A673 (cell line): ENCODE measurements around the gene LCK. TPM values are rescaled to one million over a fixed set of nuclear protein-coding genes. Genes with fewer than 3 reads are reported as not detected.

Source experiments
- BruUV-seq: library from RNA; stranded (reverse); fragments of 400-500 nt; replicated peaks from 2 replicates; lab custom pipeline; 2021; lab: Mats Ljungman, UMichigan
- CTCF ChIA-PET: fragments of 300-600 bp; sonication (Branson Sonifier 250); formaldehyde crosslinking; loops from one replicate; lab custom pipeline; 2022; ENCODE audit warnings: antibody characterized with exemption; lab: Charles Lee
- POLR2A ChIA-PET: fragments of 300-600 bp; sonication (Branson Sonifier 250); formaldehyde crosslinking; loops from one replicate; lab custom pipeline; 2022; ENCODE audit warnings: antibody characterized with exemption; ENCODE audit not compliant: low non-redundant PET; lab: Charles Lee
- DNase-seq: peaks from one replicate; pipeline ENCODE4 v3.0.0-alpha.2; 2015; ENCODE audit warnings: low spot score
- H3K27ac ChIP-seq: fragments of 200-600 bp; sonication (generic); 2 replicates; pipeline ENCODE4 v1.5.1; 2016; ENCODE audit warnings: mixed run types, low read depth, mild to moderate bottlenecking, mixed read lengths, antibody characterized with exemption, low read length; ENCODE audit not compliant: poor library complexity, severe bottlenecking
- H3K27me3 ChIP-seq: fragments of 200-600 bp; sonication (generic); replicated peaks from 2 replicates; pipeline ENCODE4 v1.6.1; 2017; ENCODE audit warnings: mixed run types, low read depth, mild to moderate bottlenecking, mixed read lengths, antibody characterized with exemption, low read length; ENCODE audit not compliant: insufficient read depth, poor library complexity
- H3K36me3 ChIP-seq: fragments of 200-600 bp; sonication (generic); 2 replicates; pipeline ENCODE4 v1.6.1; 2016; ENCODE audit warnings: mixed run types, mild to moderate bottlenecking, mixed read lengths, antibody characterized with exemption, low read length; ENCODE audit not compliant: insufficient read depth, poor library complexity, severe bottlenecking
- H3K4me1 ChIP-seq: fragments of 200-600 bp; sonication (generic); 2 replicates; pipeline ENCODE4 v1.6.1; 2017; ENCODE audit warnings: mixed run types, mild to moderate bottlenecking, mixed read lengths, antibody characterized with exemption, low read length; ENCODE audit not compliant: insufficient read depth, poor library complexity, severe bottlenecking
- H3K4me3 ChIP-seq: fragments of 200-600 bp; sonication (generic); 2 replicates; pipeline ENCODE4 v1.5.1; 2016; ENCODE audit warnings: low read depth, mixed run types, mild to moderate bottlenecking, mixed read lengths, low read length; ENCODE audit not compliant: poor library complexity, severe bottlenecking
- H3K9me3 ChIP-seq: fragments of 200-600 bp; sonication (generic); 2 replicates; pipeline ENCODE4 v1.6.1; 2016; ENCODE audit warnings: mixed run types, low read depth, mild to moderate bottlenecking, mixed read lengths, antibody characterized with exemption, low read length; ENCODE audit not compliant: poor library complexity, severe bottlenecking
- CTCF ChIP-seq: fragments of 300-800, 200-600 bp; sonication (generic); conservative IDR thresholded peaks from 2 replicates; pipeline ENCODE4 v1.5.1; 2017; ENCODE audit warnings: low read depth, mild to moderate bottlenecking, antibody characterized with exemption, low read length, moderate library complexity, mixed read lengths
- EZH2 ChIP-seq: fragments of 200-600 bp; sonication (generic); IDR thresholded peaks from 2 replicates; pipeline ENCODE4 v1.6.1; 2017; ENCODE audit warnings: borderline replicate concordance, low read depth, mild to moderate bottlenecking, mixed read lengths, antibody characterized with exemption, low read length; ENCODE audit not compliant: poor library complexity, severe bottlenecking
- intact Hi-C: fragments of 100-400 bp; cut with micrococcal nuclease; formaldehyde crosslinking; loops from one replicate; pipeline ENCODE4 v1.10.0; 2022; ENCODE audit not compliant: unreplicated experiment
- total RNA-seq: library from RNA; stranded (reverse); gene quantifications from 2 replicates; pipeline ENCODE4 v1.2.3, GENCODE V29; 2021

The LCK gene
- total RNA-seq, 1 experiment from 2014 or later, result not detected

- Histone ChIP-seq H3K27me3 (no peaks in the 10 kb centered on the region), H3K4me1 (no peaks in the 10 kb centered on the region), H3K9me3 (no peaks in the 10 kb centered on the region), H3K36me3 (peaks cover 37% of the 10 kb centered on the region), H3K27ac (no peak overlapping the region), H3K4me3 (no peak overlapping the region)
- no TSS peak for BruUV-seq
- ChIA-PET CTCF (no interaction called here), POLR2A (no interaction called here)
- TF ChIP-seq CTCF (no peak), EZH2 (no peak)
- intact Hi-C loops, result no loop called here
- no peak for DNase-seq
Measured at GRCh38 chr1:32232558-32233304, 18.3 kb upstream of the LCK start.

GRCh38 chr1:32234792-32235191, 16.3 kb upstream of the LCK start:
- intact Hi-C loops, result no loop called here
- H3K9me3 ChIP-seq, result no peaks in the 10 kb centered on the region
- H3K4me1 ChIP-seq, result no peaks in the 10 kb centered on the region
- H3K27ac ChIP-seq, result no peak overlapping the region
- peaks cover 20% of the 10 kb centered on the region for H3K36me3 ChIP-seq
- CTCF ChIA-PET, result no interaction called here
- no peaks in the 10 kb centered on the region for H3K27me3 ChIP-seq
- BruUV-seq, result no TSS peak
- H3K4me3 ChIP-seq, result no peak overlapping the region
- POLR2A ChIA-PET, result no interaction called here
- DNase-seq, result no peak
- TF ChIP-seq EZH2 (no peak), CTCF (no peak)

- no peaks in the 10 kb centered on the region for H3K9me3 ChIP-seq
- H3K27me3 ChIP-seq, result no peaks in the 10 kb centered on the region
- H3K4me3 ChIP-seq, result no peak overlapping the region
- no peak for TF ChIP-seq EZH2
- no peak for TF ChIP-seq CTCF
- H3K4me1 ChIP-seq, result no peaks in the 10 kb centered on the region
- no peak for DNase-seq
- no peak overlapping the region for H3K27ac ChIP-seq
- BruUV-seq, result no TSS peak
- no peaks in the 10 kb centered on the region for H3K36me3 ChIP-seq
- intact Hi-C loops, result no loop called here
- ChIA-PET CTCF (no interaction called here), POLR2A (no interaction called here)
Measured at GRCh38 chr1:32239337-32239736, 11.7 kb upstream of the LCK start.
